ENCODE measurements around the gene TMEM97.

Gene TMEM97

DNA sequence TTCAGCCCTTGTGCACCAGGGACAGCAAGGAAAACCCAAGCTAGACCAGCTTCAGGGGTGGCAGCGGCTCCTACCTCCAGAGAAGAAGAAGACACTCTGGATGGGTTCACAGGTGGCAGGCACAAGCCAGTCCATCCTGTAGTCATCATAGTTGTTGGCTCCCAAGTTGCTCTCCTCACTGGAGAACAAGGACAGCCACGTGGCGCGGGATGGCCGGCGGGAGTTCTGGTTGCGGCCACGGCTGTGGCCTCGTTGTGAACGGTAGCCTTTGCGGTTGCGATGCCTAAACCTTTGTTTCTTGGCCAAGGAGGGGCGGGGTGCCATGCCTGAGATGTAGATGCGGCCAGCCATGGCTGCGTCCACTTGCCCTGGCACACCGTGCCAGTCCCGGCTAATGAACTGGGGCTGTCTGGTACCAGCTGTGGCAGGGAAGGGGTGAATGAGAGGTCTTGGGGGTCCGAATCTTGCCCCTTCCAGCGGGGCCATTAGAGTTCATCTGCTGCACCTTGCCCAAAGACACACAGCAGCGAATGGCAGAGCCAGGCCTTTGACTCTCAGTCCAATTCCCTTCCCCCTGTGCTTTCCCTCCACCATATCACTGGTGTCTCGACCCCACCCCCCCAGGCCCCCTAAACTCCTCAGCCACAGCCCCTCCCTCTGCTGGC is 48.8 kb downstream of the TMEM97 start:
- DNase-seq: no peak

DNA sequence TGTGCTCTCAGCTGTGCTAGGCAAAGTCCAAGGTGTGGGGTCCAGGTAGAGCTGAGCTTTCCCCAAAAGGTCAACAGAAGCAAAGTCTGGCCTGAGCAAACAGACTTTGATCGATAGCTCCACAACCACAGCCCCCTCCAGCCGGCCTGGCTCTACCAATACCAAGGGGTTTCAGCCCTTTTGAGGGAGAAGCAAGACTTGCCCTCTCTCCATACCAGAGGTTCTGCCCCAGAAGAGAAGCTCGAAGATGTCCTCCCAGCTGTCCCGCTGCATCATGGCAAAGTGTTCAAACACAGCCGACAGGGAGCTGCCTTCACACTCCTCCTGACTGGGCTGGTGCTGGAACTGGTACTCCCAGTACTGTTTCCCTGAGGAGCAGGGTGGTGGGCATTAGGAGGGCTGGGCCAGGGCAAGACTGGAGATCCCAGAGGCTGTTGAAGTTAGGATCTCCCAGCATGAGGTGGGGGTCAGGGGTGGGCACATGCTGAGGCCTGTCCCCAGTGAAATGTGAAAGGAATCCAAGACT is 49.4 kb downstream of the TMEM97 start:
- DNase-seq: no peak

DNA sequence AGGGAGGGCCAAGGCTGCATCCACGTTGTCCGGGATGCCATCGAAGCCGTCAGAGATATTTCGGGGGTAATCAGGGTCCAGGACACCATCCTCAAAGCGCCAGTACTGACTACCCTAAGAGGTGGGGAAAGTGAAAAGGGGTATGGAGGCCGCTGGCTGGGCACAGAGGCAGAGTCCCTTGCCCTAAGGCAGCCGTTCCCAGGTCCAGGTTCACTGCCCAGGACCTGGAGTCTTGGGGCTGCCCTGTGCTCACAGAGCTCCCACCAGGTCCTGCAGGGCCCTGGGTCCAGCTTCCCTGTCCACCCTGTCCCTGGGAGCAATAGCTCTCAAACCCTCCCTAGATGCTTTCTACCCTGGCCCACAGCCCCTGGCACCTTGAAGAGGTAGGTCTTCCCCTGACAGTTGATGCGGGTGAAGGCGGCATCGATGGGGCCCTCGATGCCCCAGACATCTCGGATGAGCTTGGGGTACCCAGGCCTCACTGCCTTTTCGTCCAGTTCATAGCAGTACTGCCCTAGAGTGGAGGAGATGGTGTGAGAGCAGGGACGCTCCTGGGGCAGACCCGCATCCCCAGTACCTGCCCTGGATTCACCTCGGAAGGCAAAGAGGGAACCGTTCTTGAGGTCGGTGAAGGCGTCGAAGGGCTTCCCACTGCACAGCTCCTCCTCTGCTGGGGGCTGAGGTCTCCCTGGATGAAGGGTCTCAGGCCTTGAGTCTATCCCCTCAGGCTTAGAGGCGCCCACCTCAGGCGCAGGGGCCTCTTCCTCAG is 50.1 kb downstream of the TMEM97 start:
- DNase-seq: no peak

DNA sequence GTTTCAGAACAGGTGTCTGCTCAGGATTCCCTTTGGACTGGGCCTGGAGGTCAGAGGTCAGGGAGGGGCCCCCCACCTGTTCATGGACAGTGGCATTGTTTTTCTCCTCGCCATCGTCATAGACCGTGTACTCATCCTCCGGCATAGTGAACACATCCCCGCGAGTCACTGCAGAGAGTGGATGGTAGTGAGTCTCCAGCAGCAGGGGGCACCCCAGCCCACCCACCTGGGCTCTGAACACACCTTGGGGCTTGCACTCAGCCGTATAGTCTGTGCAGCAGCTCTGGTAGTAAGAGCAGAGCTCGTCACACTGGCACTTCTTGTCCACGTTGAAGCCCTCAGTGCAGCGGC is 50.7 kb downstream of the TMEM97 start:
- no peak for DNase-seq

DNA sequence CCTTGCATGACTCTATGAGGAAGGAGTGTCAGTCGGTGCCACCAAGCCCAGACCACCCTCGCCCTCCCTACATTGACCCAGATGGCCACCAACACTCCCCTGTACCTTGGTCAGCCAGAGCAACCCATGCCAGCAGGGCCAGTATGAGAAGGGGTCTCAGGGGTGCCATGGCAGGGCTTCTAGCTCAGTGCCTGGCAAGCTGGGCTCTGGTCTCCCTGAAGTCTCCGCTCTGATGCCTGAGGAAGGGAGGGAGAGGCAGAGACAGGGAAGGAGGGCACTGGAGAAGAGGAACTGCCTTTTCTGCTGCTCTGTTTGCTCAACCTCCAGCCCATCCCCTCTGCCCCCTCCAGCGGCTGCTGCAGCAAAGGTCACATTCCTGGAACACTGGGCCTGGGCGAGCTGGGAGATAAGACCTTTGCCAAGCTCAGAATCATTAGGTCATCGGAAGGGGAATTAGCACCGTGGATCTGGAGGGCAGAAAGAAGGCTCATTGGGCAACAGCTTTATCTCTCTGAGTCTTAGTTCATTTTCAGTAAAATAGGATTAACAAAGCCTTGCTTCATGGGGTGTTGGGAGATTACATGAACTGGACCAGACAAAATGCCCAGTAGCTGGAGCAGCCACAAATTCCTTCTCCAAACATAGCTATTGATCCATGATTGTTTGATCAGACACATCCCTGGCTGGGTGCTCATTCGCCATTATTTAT is 51.2 kb downstream of the TMEM97 start, which contains the start of gene VTN:
Gene VTN, minus strand, starts transcription at position 273 of the 709 bp plus-strand sequence. Its CDS starts 104 bp downstream, at position 169.
- no peak for DNase-seq

DNA sequence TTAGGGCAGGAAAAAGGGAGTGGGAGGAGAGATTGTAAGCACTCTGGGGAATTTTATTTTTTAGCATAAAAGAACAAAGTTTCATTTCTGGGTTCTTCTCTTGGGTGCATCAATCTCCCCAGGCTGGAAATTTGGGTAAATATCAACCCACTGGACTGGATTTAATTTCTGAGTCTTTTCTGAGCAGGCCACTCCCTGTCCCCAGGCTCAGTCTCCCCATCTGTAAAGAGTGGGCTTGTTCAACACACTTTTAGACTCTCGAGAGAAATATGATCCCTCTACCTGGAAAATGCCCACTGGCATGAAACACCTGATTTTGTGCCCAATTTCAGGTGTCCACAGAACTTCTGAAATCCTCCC is 51.7 kb downstream of the TMEM97 start:
- no peak for DNase-seq

DNA sequence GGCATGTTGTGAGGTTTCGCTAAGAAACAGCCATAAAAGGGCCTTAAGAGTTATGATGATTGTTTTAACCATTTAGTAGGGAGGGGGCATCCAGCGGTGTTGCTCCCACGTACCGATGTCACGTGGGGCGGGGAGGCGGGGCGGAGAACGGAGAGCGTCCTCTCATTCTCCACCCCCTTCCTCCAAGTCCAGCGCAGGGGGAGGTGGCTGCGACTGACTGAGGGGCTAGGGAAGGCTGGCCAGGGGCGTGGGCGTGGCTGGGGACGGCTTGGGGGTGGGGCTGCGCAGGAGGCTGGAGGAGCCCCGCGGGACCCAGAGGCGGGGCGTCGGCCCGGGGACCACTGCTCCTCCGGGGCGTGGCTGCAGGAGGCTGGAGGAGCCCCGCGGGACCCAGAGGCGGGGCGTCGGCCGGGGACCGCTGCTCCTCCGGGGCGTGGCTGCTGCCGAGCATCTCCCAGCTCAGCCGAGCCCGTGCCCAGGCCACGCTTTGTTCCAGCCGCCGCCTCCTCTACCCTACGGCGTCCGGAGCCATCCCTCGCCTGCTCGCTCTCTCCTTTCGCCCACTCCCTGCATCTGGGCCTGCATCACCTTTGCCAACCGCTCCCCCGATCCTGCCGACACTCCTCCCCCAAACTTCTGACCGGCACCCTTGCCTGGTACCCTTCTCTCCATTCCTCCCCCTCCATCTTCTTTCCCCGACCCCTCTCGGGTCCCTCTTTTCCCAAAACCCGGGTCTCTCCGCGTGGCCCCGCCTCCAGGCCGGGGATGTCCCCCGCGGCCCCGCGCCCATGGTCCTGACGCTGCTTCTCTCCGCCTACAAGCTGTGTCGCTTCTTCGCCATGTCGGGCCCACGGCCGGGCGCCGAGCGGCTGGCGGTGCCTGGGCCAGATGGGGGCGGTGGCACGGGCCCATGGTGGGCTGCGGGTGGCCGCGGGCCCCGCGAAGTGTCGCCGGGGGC is 52.5 kb downstream of the TMEM97 start, which contains the start of gene SARM1:
Gene SARM1, plus strand, starts transcription at position 450 of the 958 bp plus-strand sequence. Its CDS starts 339 bp downstream, at position 789.
- DNase-seq: peak; percentile 84 to 85

DNA sequence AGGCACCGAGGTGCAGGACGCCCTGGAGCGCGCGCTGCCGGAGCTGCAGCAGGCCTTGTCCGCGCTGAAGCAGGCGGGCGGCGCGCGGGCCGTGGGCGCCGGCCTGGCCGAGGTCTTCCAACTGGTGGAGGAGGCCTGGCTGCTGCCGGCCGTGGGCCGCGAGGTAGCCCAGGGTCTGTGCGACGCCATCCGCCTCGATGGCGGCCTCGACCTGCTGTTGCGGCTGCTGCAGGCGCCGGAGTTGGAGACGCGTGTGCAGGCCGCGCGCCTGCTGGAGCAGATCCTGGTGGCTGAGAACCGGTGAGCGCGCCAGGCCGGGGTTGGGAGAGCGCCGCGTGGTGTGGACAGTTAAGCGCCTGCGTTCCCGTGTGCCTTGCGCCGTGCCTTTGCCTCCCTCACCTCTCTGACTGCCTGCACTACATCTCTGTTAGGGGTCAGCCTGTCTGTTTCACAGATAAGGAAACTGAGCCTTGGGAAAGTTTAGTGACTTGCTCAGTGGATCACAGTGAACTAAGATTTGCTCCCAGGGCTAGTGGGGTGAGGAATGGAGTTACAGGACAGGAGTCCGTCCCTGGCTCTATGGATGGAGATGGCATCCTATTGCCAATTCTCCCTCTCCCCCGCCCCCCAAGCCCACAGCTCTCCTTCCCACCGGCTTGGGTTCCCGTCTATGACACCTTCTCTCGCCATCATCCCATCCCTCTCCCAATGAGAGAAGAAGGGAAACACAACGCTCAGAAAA is 53.4 kb downstream of the TMEM97 start:
- DNase-seq: no peak

DNA sequence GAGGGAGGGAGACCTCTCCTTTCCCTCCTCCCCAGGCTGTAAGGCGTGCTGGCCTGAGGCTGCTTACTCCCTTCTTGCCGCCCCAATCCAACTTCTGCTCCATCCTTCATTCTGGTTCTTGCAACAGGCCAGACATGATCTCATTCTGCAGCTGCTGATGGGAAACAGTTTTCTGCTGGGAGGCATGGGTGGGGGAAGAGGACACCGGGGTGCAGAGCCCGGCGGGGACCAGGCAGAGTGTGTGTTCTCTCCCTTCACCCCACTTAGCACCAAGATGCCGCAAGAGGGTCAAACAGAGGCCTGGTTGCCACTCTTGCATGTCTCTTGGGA is 53.9 kb downstream of the TMEM97 start:
- no peak for DNase-seq
